ENCODE measurements around the gene NRG3.

- no peak for TF ChIP-seq CTCF (IDR thresholded peaks at IDR 0.05)
- no peak for TF ChIP-seq POLR2A (IDR thresholded peaks at IDR 0.05)
- no peak for TF ChIP-seq POLR2AphosphoS5 (IDR thresholded peaks at IDR 0.05)
These were observed 847.3 kb downstream of the NRG3 start for GRCh38 chr10:82722273-82722672.

Measured in upper lobe of left lung (tissue), 4 donors.